GM08714 (cell line): ENCODE results near the gene INPP5D.
"Not testable (repeated sequence)": the region's sequence is repeated elsewhere in the genome, so short reads cannot be mapped to it uniquely, and the experiment has no call there.

Experiments
- H3K4me3 ChIP-seq: fragments of 200-500 bp; sonication (Bioruptor generic); 2 replicates; pipeline ENCODE4 v1.5.1; 2014; ENCODE audit warnings: mild to moderate bottlenecking, low read length, inconsistent platforms
- ZNF274 ChIP-seq: IDR thresholded peaks from 2 replicates; pipeline ENCODE4 v1.6.1; 2012; ENCODE audit warnings: mild to moderate bottlenecking, low read depth, low read length

The INPP5D gene

DNA sequence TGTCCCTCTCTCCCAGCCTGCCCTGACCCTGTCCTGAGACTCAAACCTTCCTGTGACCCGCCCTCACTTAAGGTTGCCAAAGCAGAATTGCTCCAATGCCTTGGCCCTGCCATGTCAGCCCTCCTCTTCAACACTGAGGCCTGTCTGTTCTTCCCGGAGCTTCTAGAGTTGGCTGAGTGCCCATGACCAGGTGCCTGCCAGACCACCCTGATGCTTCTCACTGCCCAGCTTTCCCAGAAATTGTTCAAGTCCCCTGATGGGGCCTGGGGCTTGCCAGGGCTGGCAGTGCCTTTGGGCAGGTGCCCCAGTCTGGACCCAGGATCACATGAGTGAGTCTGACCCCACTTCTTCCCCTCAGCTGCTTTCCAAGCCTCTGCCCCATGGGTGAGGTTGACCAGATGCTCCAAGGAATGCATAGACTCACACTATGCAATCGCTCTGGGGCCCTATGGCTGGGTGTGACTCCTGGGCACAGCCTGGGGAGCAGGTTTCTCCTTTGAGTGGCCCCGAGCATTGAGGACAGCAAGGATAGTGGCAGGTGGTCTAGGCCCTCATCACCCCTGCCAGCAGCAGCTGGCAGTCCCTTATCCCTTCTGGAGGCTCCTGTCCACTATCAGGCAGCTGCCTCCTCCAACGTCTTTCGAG lies 3.1 kb upstream of the INPP5D start:
- H3K4me3 ChIP-seq: no peak overlapping the region
- TF ChIP-seq ZNF274: no peak

DNA sequence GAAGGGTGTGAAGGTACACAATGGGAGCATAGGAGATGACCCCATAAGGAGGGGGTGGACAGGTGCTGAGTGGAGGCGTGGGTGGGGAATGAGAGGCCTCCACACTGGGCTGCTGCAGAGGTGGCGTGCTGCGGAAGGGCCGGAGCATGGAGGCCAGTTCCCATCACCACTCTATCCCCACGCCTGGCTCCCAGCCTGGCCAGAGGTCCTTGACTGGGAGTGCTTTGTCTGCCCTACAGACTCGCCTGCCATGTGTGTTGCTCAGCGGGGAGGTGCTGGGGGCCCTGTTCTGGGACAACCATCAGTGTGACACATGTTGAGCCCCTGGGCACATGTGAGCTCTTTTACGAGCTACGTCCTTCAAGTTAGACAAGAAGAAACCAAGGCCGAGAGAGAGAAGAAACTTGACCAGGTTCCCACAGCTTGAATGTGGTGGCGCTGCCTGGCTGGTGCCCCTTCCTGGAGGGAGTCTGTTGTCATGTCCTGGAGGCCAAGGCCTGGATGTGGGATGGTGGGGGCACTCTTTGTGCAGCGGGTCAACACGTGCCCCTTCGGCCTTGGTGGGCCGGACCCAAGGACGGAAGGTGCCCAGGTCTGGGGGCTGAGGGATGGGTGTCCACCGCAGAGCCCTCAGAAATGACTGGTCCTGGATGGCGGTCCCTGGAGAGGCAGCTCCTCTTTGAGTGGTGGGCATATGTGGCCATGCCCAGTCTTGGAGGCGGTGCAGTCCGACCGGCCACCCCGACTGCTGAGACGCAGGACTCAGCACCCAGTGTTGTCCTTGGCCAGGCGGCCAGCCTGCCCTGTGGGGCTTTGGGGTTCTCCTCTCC lies 1.2 kb upstream of the INPP5D start:
- TF ChIP-seq ZNF274: no peak
- no peak overlapping the region; the same call in 1 of the 2 replicates for H3K4me3 ChIP-seq

DNA sequence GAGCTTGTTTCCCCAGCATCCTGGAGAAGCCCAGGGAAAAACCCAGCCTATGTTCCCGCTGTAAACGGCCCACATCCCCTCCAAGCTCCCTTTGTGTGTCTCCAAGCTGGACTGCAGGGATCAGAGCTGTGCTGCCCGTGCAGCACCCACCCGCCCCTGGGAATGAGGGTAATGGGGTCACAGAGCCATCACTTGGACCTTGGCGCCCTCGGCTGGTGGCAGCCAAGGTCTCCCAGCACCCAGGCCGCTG lies 670 bp upstream of the INPP5D start:
- H3K4me3 ChIP-seq: peak overlapping the region; percentile 73; the same call in 1 of the 2 replicates
- no peak for TF ChIP-seq ZNF274

DNA sequence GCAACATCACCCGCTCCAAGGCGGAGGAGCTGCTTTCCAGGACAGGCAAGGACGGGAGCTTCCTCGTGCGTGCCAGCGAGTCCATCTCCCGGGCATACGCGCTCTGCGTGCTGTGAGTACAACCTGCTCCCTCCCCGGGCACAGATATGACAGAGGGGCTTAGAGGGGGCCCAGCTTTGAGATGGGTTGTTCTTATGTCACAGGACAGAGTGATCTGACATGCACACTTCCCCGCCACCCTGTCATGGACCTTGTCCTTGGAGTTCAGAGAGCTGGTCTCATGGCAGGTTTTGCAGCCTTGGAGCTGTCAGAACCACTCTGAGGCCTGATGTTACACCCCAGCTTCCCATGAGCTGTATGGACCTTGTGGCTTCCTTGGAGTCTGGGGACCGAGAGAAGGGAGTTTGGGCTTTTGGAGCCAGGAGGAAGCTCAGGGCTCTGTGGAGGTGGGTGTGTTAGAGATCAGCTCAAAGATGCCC lies 398 bp downstream of the INPP5D start:
- no peak for TF ChIP-seq ZNF274
- H3K4me3 ChIP-seq: peak overlapping the region; percentile 73

DNA sequence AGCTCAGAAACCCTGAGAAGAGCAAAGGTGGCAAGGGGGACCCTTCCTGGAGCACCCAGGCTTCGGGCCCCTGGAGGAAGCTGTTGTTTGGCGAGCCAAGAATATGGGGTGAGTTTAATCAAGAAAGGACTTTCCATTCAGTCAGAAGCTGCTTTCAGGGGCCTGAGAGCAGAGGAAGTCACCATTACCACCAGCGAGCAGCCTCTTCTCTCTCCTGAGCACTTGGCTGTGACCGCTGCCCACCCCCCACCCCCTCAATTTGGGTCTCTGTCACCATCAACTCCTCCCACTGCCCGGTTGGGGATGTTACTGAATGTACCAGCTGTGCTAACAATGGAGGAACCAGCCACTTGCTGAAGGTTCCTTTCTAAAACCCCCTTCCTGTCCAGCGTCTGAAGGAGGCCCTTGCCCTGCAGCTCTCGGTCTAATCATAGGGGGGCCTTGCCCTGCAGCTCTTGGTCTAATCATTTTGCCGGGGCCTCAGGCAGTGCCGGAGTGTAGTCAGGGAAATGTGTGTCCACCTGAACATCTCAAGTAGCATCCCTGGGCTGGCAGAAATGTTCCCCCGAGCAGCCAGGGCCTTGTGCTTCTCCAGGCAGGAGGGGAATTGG lies 943 bp downstream of the INPP5D start:
- peak overlapping the region; percentile 73 for H3K4me3 ChIP-seq
- no peak for TF ChIP-seq ZNF274

DNA sequence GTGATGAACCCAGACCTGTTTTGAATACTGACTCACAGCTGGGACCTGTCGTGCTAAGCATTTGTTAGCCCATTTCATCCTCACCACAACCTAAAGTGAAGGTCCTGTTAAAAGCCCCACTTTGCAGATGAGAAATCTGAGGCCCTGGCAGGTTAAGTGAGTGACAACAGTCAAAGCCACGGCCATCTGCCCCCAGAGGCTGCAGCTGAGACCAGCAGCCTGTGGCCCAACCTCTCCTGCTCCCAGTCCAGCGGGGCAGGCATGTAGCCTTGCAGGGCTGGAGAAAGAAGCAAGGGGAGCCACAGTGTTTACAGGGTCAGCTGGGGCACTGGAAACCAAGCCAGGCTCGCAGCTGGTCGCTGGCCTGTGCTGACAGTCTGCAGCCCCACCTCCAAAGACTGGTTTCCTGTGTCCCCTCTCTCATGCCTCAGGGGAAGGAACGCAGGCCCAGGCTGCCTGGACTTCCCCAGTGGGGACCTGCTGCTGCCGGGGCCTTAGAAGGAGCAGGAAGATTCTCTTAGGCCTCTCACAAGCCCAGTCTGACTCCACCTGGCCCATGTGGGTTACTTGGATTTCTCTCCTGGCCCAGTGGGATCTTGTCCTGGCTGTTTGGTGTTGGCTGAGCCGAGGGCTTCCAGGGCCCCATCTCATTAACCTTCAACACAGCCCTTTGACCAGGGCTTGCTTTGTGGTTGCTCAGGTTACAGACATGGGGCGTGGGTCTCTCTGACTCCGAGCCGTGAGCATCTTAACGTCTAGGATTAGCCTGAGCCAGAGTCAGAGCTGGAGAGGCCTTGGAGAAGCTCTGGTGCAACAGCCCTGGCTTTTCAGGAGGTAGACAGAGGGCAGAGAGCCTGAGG lies 1.7 kb downstream of the INPP5D start:
- H3K4me3 ChIP-seq: peak overlapping the region; percentile 73

DNA sequence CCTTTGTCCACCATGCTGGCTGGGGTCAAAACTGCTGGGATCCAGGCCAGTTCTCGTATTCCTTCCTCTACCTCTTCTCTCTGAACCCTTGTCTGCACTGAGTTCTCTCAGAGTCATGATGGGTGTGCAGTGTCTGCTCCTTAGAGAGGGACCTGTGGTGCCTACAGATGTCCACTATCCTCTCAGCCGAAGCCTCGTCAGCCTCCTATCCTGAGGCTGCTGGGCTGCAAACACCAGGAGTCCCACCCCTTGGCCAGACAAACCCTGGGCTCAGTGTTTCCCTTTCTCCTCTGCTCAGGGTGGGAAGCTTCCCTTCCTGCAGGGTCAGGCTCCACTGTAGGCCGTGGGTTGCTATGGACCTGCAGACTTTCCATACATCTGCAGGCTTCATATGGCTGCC lies 2.3 kb downstream of the INPP5D start:
- no peak for TF ChIP-seq ZNF274
- H3K4me3 ChIP-seq: peak overlapping the region; percentile 73

More for the DNA sequence above, 1.7 kb downstream of the INPP5D start:
- TF ChIP-seq ZNF274: no peak

DNA sequence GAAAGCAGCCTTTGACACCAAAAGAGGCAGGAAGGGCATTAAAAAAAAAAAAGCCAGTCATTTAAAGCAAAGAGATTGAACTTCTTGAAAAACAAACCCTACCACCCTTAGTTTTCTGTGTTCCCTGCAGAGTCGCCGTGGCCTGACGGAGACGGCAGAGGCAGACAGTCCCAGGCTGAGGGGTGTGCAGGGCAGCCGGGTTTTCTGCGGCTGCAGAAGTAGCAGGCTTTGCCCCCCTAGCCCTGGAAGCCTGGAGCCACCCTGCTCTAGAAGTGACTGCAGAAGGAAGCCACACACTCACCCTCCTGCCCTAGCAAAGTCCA lies 2.8 kb downstream of the INPP5D start:
- no peak for TF ChIP-seq ZNF274
- peak overlapping the region; percentile 73; the same call in 1 of the 2 replicates for H3K4me3 ChIP-seq

DNA sequence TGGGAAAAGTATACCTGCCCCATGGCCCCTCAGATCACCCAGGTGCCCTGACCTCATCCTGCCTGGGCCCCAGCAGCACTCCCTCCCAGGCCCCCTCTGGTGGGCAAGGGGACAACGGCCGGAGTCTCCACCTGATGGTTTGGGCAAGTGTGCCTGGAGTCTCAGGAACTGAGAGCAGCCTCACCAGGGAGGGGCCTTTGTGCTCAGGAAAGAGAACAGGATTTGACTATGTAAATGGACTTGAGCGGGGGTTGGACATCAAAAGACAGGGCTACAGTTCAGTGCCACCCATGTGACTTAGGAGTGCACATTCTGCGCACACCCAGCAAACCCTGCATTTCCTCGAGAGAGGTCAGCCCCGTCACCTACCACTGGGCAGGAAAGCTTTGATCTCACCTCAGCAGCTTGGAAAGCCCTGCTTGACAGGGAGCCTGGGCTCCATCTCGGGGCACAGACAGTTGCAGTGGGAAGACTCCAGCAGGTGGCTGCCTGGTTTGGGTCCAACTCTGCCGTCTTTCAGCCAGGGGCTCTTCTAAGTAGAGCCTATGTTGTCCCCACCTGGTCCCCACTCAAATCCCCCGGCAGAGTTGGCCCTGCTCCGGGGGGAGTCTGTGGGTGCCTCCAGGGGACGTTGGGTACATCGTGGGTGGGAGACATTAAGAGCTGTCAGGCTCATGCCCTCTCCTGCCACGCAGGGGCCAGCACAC lies 3.3 kb downstream of the INPP5D start:
- H3K4me3 ChIP-seq: peak overlapping the region; percentile 73; the same call in 1 of the 2 replicates
- no peak for TF ChIP-seq ZNF274

DNA sequence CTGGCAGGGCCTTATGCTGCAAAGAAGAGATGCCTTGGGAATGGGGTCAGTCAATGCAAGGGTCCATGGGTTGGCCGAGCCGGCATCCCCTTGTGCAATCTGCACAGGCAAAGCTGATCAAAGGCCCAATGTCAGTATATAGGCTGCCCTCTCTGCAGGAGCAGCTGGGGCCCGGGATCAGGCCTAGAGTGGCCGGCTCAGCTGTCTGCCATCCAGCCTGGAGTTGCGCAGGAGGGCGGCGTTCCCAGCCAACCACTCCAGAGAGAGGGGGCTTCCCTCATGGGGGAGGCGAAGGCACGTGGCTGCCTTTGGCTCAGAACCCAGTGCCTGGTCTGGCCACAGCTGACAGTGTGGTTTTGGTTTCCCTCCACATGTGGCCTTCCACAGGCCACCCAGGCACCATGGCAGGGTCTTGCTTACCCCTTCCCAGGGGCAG lies 3.9 kb downstream of the INPP5D start:
- H3K4me3 ChIP-seq: peak overlapping the region; percentile 37; the same call in 1 of the 2 replicates
- TF ChIP-seq ZNF274: no peak

DNA sequence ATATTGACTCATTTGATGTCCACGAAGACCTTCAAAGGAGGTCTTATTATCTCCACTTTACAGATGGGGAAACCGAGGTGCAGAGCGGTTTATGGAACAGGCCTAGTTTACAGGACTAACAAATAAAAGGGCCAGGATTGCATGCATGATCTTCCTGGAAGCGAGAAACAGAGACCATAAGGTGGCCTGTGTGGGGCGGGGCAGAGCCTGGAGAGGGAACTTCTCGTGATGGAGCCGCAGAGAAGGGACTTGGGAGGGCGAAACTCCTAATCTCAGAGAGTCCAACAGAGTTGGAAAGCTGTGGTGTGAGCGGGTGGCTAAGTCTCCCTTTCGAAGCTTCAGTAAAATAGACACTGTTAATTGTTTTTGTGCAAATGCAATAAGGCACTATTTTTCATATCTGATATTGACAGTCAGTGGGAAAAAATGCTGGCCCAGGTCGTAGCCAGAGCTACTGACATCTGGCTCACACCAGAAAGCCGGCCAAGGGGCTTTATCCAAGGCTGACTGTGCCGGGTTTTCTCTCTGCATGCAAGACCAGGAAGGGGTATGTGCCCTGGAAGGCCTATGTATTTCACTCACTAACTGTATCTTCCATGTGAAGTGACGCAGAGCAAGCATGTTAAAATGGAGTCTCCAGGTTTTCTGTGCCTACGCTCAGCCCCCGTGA lies 4.5 kb downstream of the INPP5D start:
- TF ChIP-seq ZNF274: no peak
- no peak overlapping the region for H3K4me3 ChIP-seq

DNA sequence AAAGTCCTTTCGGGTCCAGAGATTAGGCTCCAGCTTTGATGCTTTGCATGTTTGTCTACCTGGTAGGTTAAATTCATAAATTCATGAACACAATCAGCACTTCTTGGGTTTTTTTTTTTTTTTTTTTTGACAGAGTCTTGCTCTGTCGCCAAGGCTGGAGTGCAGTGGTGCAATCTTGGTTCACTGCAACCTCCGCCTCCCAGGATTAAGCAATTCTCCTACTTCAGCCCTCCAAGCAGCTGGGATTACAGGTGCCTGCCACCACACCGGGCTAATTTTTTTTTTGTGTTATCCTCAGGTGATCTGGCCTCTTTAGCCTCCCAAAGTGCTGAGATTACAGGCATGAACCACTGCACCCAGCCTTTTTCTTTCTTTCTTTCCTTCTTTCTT lies 5.1 kb downstream of the INPP5D start:
- not testable (repeated sequence) for H3K4me3 ChIP-seq

DNA sequence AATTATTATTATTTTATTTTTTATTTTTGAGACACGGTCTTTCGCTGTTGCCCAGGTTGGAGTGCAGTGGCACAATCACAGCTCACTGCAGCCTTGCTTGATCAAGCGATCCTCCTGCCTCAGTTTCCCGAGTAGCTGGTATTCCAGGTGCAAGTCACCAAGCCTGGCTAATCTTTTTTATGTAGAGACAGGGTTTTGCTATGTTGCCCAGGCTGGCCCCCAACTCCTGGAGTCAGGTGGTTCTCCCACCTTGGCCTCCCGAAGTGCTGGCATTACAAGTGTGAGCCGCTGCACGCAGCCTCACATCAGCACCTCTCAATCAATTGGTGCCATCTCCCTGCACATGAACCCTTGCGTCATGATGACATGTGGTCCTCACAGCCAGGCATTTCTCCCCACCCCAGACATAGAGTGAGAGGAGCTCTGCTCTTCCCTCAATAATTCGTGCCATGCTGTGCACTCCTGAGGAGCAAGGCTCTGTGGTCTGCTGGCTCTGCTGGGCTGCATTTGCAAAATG lies 5.9 kb downstream of the INPP5D start:
- TF ChIP-seq ZNF274: no peak
- H3K4me3 ChIP-seq: no peak overlapping the region
